ENCODE data around the gene ASXL1. TPM values are rescaled to one million over a fixed set of nuclear protein-coding genes. Genes with fewer than 3 reads are reported as not detected.

The ASXL1 gene
- total RNA-seq, 4 donors from 2014 or later: 43.5 to 79.8 (median 58.4) TPM

DNA sequence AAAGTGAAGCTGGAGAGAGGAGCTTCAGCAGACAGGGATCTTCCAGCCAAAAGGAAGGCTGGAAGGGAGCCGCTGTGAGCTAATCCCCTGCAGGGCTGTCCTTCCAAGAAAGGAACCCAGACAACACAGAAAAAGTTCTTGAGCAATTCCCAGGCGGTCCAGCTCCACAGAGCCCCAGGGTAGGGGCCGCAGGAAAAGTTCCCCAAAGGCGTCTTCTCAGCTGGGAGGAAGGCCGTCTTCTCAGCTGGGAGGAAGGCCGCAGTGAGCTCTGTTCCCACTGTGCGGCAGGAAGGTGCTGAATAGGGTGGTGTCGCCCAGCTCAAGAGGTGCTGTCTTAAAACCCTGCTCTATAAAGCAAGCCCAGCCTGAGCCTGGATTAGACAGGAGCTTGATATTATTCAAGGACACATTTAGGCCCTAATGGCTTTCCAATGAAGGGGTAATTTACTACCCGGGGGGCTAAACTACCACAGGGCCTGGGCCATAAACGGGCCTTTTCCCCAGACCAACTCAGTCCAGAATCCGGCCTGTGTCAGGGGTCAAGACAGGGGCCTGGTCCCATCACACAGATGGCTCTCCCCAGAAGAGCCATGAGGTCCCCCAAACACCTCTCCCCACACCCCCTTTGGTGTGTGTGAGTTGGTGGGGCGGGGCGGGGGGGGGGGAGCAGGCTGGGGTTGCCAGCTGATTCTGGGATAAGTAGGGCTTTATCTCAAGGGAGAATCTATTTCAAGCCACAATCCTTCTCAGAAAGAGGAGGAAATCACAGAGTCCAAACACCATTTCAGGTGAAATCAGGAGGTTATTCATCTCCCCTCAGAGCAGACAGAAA, 123.4 kb downstream of the ASXL1 start:
- Histone ChIP-seq H3K4me1 (peaks cover 0 to 83% (median 20%) of the 10 kb centered on the region in 3 donors), H3K27me3 (no peaks in the 10 kb centered on the region), H3K9me3 (no peaks in the 10 kb centered on the region), H3K27ac (peak overlapping the region; percentile 56 to 91 (median 87)), H3K36me3 (no peaks in the 10 kb centered on the region), H3K4me3 (peak overlapping the region in 1 of 2 donors; percentile 92)
- ATAC-seq: peak; percentile 48
- 25 to 37% methylated on average over 2 to 6 of the region's 13 CpGs for WGBS, 2 donors (ENCODE audit: low coverage in 1 of 2)
- TF ChIP-seq POLR2AphosphoS5 (IDR thresholded peaks at IDR 0.05) (no peak), EP300 (IDR thresholded peaks at IDR 0.05) (no peak), POLR2A (IDR thresholded peaks at IDR 0.05) (no peak)
- TF ChIP-seq, protein P1, sequence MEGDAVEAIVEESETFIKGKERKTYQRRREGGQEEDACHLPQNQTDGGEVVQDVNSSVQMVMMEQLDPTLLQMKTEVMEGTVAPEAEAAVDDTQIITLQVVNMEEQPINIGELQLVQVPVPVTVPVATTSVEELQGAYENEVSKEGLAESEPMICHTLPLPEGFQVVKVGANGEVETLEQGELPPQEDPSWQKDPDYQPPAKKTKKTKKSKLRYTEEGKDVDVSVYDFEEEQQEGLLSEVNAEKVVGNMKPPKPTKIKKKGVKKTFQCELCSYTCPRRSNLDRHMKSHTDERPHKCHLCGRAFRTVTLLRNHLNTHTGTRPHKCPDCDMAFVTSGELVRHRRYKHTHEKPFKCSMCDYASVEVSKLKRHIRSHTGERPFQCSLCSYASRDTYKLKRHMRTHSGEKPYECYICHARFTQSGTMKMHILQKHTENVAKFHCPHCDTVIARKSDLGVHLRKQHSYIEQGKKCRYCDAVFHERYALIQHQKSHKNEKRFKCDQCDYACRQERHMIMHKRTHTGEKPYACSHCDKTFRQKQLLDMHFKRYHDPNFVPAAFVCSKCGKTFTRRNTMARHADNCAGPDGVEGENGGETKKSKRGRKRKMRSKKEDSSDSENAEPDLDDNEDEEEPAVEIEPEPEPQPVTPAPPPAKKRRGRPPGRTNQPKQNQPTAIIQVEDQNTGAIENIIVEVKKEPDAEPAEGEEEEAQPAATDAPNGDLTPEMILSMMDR (IDR thresholded peaks at IDR 0.05): no peak

DNA sequence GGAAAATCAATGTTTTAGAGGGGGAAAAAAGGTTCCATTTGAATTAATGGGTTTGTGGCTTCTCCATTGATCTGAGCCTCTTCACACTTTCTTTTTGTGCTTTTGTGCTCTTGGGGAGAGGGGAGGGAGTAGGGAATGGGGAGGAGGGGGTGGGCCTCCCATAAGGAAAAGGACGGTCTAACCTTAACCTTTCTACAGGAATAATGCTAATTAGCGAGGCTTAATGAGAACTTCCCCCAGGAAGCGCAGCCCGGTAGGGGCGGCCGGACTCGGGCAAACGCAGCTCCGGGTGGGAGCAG, 124.0 kb downstream of the ASXL1 start:
- no peak for ATAC-seq
- Histone ChIP-seq H3K9me3 (no peaks in the 10 kb centered on the region), H3K4me1 (peaks cover 0 to 77% (median 20%) of the 10 kb centered on the region in 3 donors), H3K4me3 (peak overlapping the region; percentile 92 to 95), H3K27me3 (no peaks in the 10 kb centered on the region), H3K27ac (peak overlapping the region; percentile 56 to 91 (median 87)), H3K36me3 (no peaks in the 10 kb centered on the region)
- TF ChIP-seq, protein P1 (IDR thresholded peaks at IDR 0.05): no peak
- TF ChIP-seq POLR2AphosphoS5 (IDR thresholded peaks at IDR 0.05) (no peak), EP300 (IDR thresholded peaks at IDR 0.05) (no peak), POLR2A (IDR thresholded peaks at IDR 0.05) (no peak)
- WGBS, 2 donors (ENCODE audit: low coverage in 1 of 2): 0 to 14% methylated on average over 2 to 9 of the region's 9 CpGs

DNA sequence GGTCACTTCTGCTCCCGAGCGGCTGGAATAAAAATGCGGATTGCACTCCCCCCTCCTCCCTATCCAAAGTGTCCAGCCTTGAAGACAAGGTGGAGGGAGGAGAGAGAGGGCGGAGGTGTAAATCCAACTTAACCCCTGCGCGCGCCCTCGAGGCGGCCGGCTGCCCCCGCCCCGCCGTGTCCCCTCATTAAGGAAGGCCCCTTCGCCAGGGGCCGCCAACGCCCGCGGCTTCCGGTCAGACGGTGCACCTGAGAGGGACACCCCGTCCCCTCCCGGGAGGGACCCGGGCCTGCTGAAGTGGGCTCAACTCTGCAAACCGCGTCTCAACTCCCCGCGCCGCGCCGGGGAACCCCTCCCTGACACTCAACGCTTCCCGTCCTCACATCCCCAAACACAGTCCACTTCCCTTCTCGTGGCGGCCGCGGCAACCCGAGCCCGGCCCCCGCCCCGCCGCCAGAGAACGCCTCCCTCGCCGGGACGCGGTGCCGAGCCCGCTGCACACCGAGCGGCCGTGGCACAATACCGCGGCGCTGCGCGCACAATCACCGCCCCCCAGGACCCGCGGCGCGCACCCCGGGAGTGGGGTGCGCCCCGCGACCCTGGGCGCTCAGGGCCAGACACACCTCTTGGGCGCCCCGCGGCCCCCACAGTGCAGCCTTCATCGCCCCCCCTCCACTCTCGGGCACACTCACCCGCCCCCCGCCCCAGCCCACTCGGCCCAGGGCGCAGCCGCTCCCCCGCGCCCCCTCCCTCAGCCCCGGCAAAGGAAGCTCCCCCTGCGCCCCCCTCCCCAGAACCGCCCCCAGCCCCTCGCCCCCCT, 124.5 kb downstream of the ASXL1 start:
- Histone ChIP-seq H3K9me3 (no peaks in the 10 kb centered on the region), H3K4me3 (peak overlapping the region; percentile 92 to 95), H3K4me1 (peaks cover 0 to 71% (median 20%) of the 10 kb centered on the region in 3 donors), H3K27ac (peak overlapping the region; percentile 56 to 91 (median 87)), H3K36me3 (no peaks in the 10 kb centered on the region), H3K27me3 (no peaks in the 10 kb centered on the region)
- ATAC-seq: peak; percentile 39
- WGBS, 2 donors (ENCODE audit: low coverage in 1 of 2): 2% methylated on average over 9 of the region's 82 CpGs; no CpG with 5 or more reads in 1 of the 2 donors
- TF ChIP-seq POLR2AphosphoS5 (IDR thresholded peaks at IDR 0.05) (no peak), EP300 (IDR thresholded peaks at IDR 0.05) (no peak), POLR2A (IDR thresholded peaks at IDR 0.05) (no peak)
- TF ChIP-seq, protein P1 (IDR thresholded peaks at IDR 0.05): no peak

DNA sequence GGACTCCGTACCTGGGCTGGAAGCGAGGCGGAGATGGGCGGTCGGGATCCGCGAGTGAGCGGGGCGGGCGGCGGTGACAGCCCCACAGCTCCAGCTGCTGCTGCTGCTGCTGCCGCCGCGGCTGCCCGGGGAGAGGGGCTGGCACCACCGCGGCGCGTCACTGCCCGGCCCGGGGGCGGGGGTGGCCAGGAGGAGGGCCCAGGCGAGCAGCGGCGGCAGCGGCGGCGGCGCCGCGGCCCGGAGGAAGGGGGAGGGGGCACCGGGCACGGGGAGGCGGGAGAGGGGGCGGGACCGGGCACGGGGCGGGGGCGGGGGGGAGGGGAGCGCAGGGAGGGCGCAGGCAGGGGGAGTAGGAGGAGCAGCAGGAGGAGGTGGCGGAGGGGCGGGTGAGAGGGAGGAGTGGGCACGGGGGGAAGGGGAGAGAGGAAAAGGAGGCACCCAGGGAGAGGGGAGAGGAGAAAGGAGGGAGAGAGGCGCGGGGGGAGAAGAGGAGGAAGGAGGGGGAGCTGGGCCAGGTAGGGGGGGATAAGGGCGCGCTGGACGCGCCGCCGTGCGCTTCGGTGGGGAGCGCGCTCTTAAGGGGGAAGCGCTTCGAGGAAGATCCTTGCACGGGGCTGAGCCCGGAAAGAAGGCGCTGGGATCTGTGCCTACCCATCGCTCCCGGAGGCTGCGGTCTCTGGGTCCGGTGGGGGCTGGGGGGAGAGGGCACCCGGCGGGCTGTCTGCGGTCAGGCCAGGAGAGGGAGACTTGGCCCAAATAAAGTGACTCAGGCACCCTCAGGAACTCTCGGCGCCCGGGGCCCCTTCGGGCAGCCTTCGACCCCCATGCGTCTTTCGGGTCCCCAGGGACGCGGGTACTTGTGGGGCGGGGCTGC, 125.5 kb downstream of the ASXL1 start:
- Histone ChIP-seq H3K36me3 (no peaks in the 10 kb centered on the region), H3K4me1 (peaks cover 0 to 65% (median 20%) of the 10 kb centered on the region in 3 donors), H3K27me3 (no peaks in the 10 kb centered on the region), H3K9me3 (no peaks in the 10 kb centered on the region), H3K27ac (peak overlapping the region; percentile 56 to 91 (median 87)), H3K4me3 (peak overlapping the region; percentile 92 to 95)
- TF ChIP-seq EP300 (IDR thresholded peaks at IDR 0.05) (no peak), POLR2AphosphoS5 (IDR thresholded peaks at IDR 0.05) (peak; percentile 40), POLR2A (IDR thresholded peaks at IDR 0.05) (peak in 1 of 2 donors; percentile 43)
- TF ChIP-seq, protein P1 (IDR thresholded peaks at IDR 0.05): peak in 3 of 4 experiments; percentile 12 to 20 (median 20)
- ATAC-seq: peak; percentile 56
- 0 to 1% methylated on average over 14 to 15 of the region's 79 CpGs for WGBS, 2 donors (ENCODE audit: low coverage in 1 of 2)

Data from gastroesophageal sphincter (tissue), 4 donors.